Upper lobe of left lung (tissue), 4 donors: Measurements from ENCODE around the gene CRIP3.

Source experiments
- POLR2A ChIP-seq, 4 donors: fragments of 450-650 bp; IDR thresholded peaks; one replicate each; pipeline ENCODE4 v1.5.1; 2016 to 2017; ENCODE audit warnings: antibody characterized with exemption in 4 of 4, mild to moderate bottlenecking in 2 of 4
- POLR2AphosphoS5 ChIP-seq, 2 donors: sonication (generic); formaldehyde crosslinking; IDR thresholded peaks; one replicate each; pipeline ENCODE4 v1.5.1; 2017; ENCODE audit warnings: antibody characterized with exemption in 2 of 2
- TF ChIP-seq, protein P1 (sequence below), 6 experiments: fragments of 450-650 bp in 4 of 6; fragments of 200-600 bp in 2 of 6; sonication (generic) in 2 of 6; IDR thresholded peaks; one replicate each; pipeline ENCODE4 v1.5.1; 2016 to 2019; ENCODE audit warnings: antibody characterized with exemption in 6 of 6

- TF ChIP-seq, protein P1, sequence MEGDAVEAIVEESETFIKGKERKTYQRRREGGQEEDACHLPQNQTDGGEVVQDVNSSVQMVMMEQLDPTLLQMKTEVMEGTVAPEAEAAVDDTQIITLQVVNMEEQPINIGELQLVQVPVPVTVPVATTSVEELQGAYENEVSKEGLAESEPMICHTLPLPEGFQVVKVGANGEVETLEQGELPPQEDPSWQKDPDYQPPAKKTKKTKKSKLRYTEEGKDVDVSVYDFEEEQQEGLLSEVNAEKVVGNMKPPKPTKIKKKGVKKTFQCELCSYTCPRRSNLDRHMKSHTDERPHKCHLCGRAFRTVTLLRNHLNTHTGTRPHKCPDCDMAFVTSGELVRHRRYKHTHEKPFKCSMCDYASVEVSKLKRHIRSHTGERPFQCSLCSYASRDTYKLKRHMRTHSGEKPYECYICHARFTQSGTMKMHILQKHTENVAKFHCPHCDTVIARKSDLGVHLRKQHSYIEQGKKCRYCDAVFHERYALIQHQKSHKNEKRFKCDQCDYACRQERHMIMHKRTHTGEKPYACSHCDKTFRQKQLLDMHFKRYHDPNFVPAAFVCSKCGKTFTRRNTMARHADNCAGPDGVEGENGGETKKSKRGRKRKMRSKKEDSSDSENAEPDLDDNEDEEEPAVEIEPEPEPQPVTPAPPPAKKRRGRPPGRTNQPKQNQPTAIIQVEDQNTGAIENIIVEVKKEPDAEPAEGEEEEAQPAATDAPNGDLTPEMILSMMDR (IDR thresholded peaks at IDR 0.05), result no peak
- TF ChIP-seq POLR2A (IDR thresholded peaks at IDR 0.05) (no peak), POLR2AphosphoS5 (IDR thresholded peaks at IDR 0.05) (no peak)
Measured at GRCh38 chr6:43286980-43287716, 21.5 kb downstream of the CRIP3 start.
